ENCODE results near the gene PLXDC1. TPM values are rescaled to one million over a fixed set of nuclear protein-coding genes. Genes with fewer than 3 reads are reported as not detected.

Gene PLXDC1
- total RNA-seq, 1 donor from 2014 or later, result 37.4 TPM

DNA sequence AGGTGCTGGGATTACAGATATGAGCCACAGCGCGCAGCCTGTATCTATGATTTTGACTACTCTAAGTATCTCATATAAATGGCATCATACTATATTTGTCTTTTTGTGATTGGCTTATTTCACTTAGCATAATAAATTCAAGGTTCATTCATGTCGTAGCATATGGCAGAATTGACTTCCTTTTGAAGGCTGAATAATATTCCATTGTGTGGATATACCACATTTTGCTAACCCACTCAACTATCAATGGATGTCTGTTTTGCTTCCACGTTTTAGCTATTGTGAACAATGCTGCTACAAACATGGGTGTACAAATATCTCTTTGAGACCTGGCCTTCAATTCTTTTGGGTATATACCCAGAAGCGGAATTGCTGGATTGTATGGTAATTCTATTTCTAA, 10.1 kb downstream of the PLXDC1 start:
- no peak for DNase-seq (ENCODE audit: low spot score)
- no peak overlapping the region for H3K27ac Mint-ChIP-seq (ENCODE audit: unreplicated experiment)
- TF ChIP-seq, protein P1, sequence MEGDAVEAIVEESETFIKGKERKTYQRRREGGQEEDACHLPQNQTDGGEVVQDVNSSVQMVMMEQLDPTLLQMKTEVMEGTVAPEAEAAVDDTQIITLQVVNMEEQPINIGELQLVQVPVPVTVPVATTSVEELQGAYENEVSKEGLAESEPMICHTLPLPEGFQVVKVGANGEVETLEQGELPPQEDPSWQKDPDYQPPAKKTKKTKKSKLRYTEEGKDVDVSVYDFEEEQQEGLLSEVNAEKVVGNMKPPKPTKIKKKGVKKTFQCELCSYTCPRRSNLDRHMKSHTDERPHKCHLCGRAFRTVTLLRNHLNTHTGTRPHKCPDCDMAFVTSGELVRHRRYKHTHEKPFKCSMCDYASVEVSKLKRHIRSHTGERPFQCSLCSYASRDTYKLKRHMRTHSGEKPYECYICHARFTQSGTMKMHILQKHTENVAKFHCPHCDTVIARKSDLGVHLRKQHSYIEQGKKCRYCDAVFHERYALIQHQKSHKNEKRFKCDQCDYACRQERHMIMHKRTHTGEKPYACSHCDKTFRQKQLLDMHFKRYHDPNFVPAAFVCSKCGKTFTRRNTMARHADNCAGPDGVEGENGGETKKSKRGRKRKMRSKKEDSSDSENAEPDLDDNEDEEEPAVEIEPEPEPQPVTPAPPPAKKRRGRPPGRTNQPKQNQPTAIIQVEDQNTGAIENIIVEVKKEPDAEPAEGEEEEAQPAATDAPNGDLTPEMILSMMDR (IDR thresholded peaks at IDR 0.05), result no peak
- peaks cover 51% of the 10 kb centered on the region for H3K4me1 Mint-ChIP-seq (ENCODE audit: low read depth)
- H3K27me3 Mint-ChIP-seq (ENCODE audit: low read depth), result no peaks in the 10 kb centered on the region
- no peak overlapping the region for H3K4me3 Mint-ChIP-seq (ENCODE audit: unreplicated experiment)
- H3K9me3 Mint-ChIP-seq (ENCODE audit: low read depth), result no peaks in the 10 kb centered on the region
- H3K36me3 Mint-ChIP-seq (ENCODE audit: low read depth), result no peaks in the 10 kb centered on the region

DNA sequence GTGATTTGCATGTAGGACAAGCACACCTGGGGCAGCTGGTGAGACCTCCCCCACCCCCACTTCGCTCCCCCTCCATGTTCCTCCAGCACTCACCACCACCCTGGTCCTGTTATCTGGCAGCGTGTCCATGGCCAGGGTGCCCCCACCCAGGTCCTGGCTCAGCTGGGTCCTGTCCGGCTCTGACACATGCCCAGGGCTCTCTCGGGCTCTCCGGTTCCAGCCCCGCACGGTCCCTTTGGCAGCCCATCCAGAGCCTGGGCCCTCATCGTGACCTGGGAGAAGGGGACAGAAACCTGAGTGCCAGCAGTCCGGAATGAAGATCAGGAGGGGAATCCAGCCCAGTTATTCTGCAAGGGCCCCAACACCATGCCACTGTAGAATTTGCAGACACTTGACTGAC, 11.9 kb downstream of the PLXDC1 start:
- TF ChIP-seq, protein P1 (IDR thresholded peaks at IDR 0.05), result no peak
- Mint-ChIP-seq H3K4me1 (ENCODE audit: low read depth) (peaks cover 54% of the 10 kb centered on the region), H3K27me3 (ENCODE audit: low read depth) (no peaks in the 10 kb centered on the region), H3K36me3 (ENCODE audit: low read depth) (peaks cover 1% of the 10 kb centered on the region), H3K4me3 (ENCODE audit: unreplicated experiment) (no peak overlapping the region), H3K27ac (ENCODE audit: unreplicated experiment) (peak overlapping the region; percentile 91), H3K9me3 (ENCODE audit: low read depth) (no peaks in the 10 kb centered on the region)
- DNase-seq (ENCODE audit: low spot score), result no peak

DNA sequence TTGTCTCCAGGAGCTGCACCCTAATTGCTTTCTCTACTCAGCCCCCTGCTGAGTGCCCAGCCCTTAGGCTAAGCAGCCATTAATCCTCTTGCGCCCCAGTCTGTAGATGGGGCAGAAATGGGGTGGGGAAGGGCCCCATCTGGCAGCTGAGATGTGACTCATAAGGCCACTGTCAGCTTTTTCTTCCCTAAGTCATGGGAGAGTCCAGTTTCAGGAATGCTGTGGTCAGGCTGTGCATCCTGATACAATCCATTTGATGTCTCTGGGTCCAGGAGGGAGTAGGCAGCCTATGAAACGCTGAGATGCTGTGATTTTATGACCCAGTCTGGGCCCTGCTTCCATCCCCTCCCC, 12.3 kb downstream of the PLXDC1 start:
- Mint-ChIP-seq H3K4me1 (ENCODE audit: low read depth) (peaks cover 53% of the 10 kb centered on the region), H3K9me3 (ENCODE audit: low read depth) (no peaks in the 10 kb centered on the region), H3K36me3 (ENCODE audit: low read depth) (peaks cover 1% of the 10 kb centered on the region), H3K27me3 (ENCODE audit: low read depth) (no peaks in the 10 kb centered on the region), H3K4me3 (ENCODE audit: unreplicated experiment) (peak overlapping the region; percentile 30), H3K27ac (ENCODE audit: unreplicated experiment) (peak overlapping the region; percentile 91)
- DNase-seq (ENCODE audit: low spot score), result no peak
- TF ChIP-seq, protein P1 (IDR thresholded peaks at IDR 0.05), result no peak

DNA sequence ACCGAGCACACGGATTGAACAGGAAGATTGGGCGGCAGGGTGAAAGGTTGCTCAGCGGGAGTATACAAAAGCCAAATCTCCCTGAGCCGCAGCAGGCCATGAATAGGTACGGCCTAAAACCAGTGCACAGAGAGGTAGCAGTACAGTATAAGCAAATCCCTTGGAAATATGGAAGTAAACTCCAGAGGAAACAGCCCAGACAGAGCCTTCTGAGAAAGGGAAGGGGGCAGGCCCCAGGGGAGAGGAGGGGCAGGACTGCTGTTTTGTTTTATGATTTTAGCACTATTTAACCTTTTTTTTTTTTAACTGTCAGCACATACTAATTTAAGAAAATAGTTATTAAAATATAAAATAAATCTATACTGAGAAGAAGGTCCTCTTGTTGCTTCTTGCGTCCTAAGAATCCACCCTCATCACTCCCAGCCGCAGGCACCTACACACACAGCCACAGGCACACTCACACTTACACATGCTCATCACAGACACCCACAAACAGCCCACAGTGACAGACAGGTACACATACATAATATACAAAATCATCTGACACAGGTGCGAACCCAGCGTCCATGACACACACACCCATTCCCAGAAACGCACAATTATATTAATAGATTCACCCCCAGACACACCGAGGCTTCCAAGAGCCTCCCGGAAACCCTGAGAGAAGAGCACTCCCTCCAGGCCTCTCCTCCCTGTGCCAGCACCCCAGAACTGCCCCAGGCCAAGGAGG, 12.8 kb downstream of the PLXDC1 start:
- DNase-seq (ENCODE audit: low spot score), result no peak
- TF ChIP-seq, protein P1 (IDR thresholded peaks at IDR 0.05), result peak; percentile 19
- Mint-ChIP-seq H3K4me1 (ENCODE audit: low read depth) (peaks cover 47% of the 10 kb centered on the region), H3K4me3 (ENCODE audit: unreplicated experiment) (peak overlapping the region; percentile 30), H3K27me3 (ENCODE audit: low read depth) (no peaks in the 10 kb centered on the region), H3K27ac (ENCODE audit: unreplicated experiment) (peak overlapping the region; percentile 91), H3K9me3 (ENCODE audit: low read depth) (no peaks in the 10 kb centered on the region), H3K36me3 (ENCODE audit: low read depth) (peaks cover 1% of the 10 kb centered on the region)

DNA sequence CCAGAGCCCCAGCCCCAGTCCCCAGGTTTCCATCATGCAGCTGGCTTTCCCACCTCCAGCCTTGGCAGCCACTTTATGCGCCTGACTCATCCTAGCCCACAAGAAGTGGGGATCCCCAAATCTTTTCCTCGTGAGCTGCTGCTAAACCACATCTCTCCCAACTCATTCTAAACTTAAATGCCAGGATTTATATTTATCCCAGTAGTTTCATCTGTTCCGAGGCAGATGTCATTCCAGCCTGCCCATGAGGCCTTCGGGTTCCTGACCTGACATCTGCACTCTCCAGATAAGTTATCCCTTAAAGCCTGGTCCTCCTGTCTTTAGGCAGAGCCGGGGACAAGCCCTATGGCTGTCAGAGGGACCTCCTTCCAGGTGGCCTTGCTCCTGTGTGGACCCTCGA, 16.6 kb downstream of the PLXDC1 start:
- TF ChIP-seq, protein P1 (IDR thresholded peaks at IDR 0.05), result no peak
- Mint-ChIP-seq H3K27me3 (ENCODE audit: low read depth) (no peaks in the 10 kb centered on the region), H3K4me3 (ENCODE audit: unreplicated experiment) (no peak overlapping the region), H3K9me3 (ENCODE audit: low read depth) (no peaks in the 10 kb centered on the region), H3K4me1 (ENCODE audit: low read depth) (peaks cover 60% of the 10 kb centered on the region), H3K27ac (ENCODE audit: unreplicated experiment) (peak overlapping the region; percentile 12), H3K36me3 (ENCODE audit: low read depth) (peaks cover 1% of the 10 kb centered on the region)
- no peak for DNase-seq (ENCODE audit: low spot score)

All from chondrocyte (in vitro differentiated cells).